Gastrocnemius medialis (tissue), 4 donors: ENCODE data around the gene IFT122.
"Not testable (repeated sequence)": the region's sequence is repeated elsewhere in the genome, so short reads cannot be mapped to it uniquely, and the experiment has no call there.

Experiments used
- POLR2A ChIP-seq, 2 donors: fragments of 450-650 bp; IDR thresholded peaks; one replicate each; pipeline ENCODE4 v1.6.1; 2017; ENCODE audit warnings: antibody characterized with exemption in 2 of 2, mild to moderate bottlenecking in 2 of 2, moderate library complexity in 2 of 2
- TF ChIP-seq, protein P1 (sequence below), 5 experiments: fragments of 450-650 bp in 3 of 5; fragments of 200-600 bp in 2 of 5; sonication (generic) in 2 of 5; IDR thresholded peaks in 4 of 5; conservative IDR thresholded peaks in 1 of 5; 1 replicate in 4 of 5; 2 replicates in 1 of 5; pipeline ENCODE4 v1.5.1; 2016 to 2019; ENCODE audit warnings: antibody characterized with exemption in 5 of 5, mild to moderate bottlenecking in 3 of 5, moderate library complexity in 3 of 5

- TF ChIP-seq, protein P1, sequence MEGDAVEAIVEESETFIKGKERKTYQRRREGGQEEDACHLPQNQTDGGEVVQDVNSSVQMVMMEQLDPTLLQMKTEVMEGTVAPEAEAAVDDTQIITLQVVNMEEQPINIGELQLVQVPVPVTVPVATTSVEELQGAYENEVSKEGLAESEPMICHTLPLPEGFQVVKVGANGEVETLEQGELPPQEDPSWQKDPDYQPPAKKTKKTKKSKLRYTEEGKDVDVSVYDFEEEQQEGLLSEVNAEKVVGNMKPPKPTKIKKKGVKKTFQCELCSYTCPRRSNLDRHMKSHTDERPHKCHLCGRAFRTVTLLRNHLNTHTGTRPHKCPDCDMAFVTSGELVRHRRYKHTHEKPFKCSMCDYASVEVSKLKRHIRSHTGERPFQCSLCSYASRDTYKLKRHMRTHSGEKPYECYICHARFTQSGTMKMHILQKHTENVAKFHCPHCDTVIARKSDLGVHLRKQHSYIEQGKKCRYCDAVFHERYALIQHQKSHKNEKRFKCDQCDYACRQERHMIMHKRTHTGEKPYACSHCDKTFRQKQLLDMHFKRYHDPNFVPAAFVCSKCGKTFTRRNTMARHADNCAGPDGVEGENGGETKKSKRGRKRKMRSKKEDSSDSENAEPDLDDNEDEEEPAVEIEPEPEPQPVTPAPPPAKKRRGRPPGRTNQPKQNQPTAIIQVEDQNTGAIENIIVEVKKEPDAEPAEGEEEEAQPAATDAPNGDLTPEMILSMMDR (IDR thresholded peaks at IDR 0.05 in 4 of 5, conservative IDR thresholded peaks at IDR 0.05 in 1 of 5): not testable (repeated sequence)
- not testable (repeated sequence) for TF ChIP-seq POLR2A (IDR thresholded peaks at IDR 0.05)
These were observed 48.4 kb upstream of the IFT122 start for GRCh38 chr3:129391583-129391982.
